ENCODE results near the gene SSC4D.
"Not testable (repeated sequence)": the region's sequence is repeated elsewhere in the genome, so short reads cannot be mapped to it uniquely, and the experiment has no call there.

SSC4D gene

GRCh38 chr7:76390092-76390491 is 19.4 kb downstream of the SSC4D start:
- Histone ChIP-seq H3K9me3 (no peaks in the 10 kb centered on the region), H3K27ac (no peak overlapping the region), H3K36me3 (no peaks in the 10 kb centered on the region), H3K4me1 (peaks cover 0 to 20% (median 10%) of the 10 kb centered on the region in 4 donors), H3K27me3 (no peaks in the 10 kb centered on the region), H3K4me3 (no peak overlapping the region)
- TF ChIP-seq CTCF (IDR thresholded peaks at IDR 0.05), result no peak
- intact Hi-C loops (cut with DNase I; ENCODE audit: low total_unique reads), result no loop called here
- DNase-seq, result no peak

- H3K9me3 ChIP-seq; DNase-seq; H3K27ac ChIP-seq; H3K27me3 ChIP-seq; H3K36me3 ChIP-seq; H3K4me3 ChIP-seq; intact Hi-C loops (cut with DNase I; ENCODE audit: low total_unique reads): not testable (repeated sequence)
- peaks cover 0 to 13% (median 3%) of the 10 kb centered on the region in 4 donors for H3K4me1 ChIP-seq
Observed at GRCh38 chr7:76387789-76388188, 21.7 kb downstream of the SSC4D start.

GRCh38 chr7:76386691-76387260 is 22.7 kb downstream of the SSC4D start:
- H3K4me1 ChIP-seq, result peaks cover 0 to 7% (median 3%) of the 10 kb centered on the region in 4 donors
- no peak overlapping the region for H3K27ac ChIP-seq
- no peak for TF ChIP-seq CTCF (IDR thresholded peaks at IDR 0.05)
- intact Hi-C loops (cut with DNase I; ENCODE audit: low total_unique reads), result no loop called here
- H3K9me3 ChIP-seq, result no peaks in the 10 kb centered on the region
- DNase-seq, result no peak
- no peak overlapping the region for H3K4me3 ChIP-seq
- no peaks in the 10 kb centered on the region for H3K27me3 ChIP-seq
- no peaks in the 10 kb centered on the region for H3K36me3 ChIP-seq

- peaks cover 6 to 27% (median 19%) of the 10 kb centered on the region in 4 donors for H3K4me1 ChIP-seq
- intact Hi-C loops (cut with DNase I; ENCODE audit: low total_unique reads), result no loop called here
- no peak for DNase-seq
- peaks cover 0 to 4% of the 10 kb centered on the region in 2 donors for H3K27me3 ChIP-seq
- TF ChIP-seq CTCF (IDR thresholded peaks at IDR 0.05), result no peak
- H3K27ac ChIP-seq, result no peak overlapping the region
- H3K36me3 ChIP-seq, result no peaks in the 10 kb centered on the region
- no peaks in the 10 kb centered on the region for H3K9me3 ChIP-seq
- no peak overlapping the region for H3K4me3 ChIP-seq
Observed at GRCh38 chr7:76383089-76383944, 26.2 kb downstream of the SSC4D start.

GRCh38 chr7:76381814-76382213 is 27.7 kb downstream of the SSC4D start:
- TF ChIP-seq CTCF (IDR thresholded peaks at IDR 0.05), result no peak
- Histone ChIP-seq H3K36me3 (no peaks in the 10 kb centered on the region), H3K4me3 (no peak overlapping the region), H3K27ac (no peak overlapping the region), H3K4me1 (peaks cover 6 to 41% (median 25%) of the 10 kb centered on the region in 4 donors), H3K9me3 (no peaks in the 10 kb centered on the region), H3K27me3 (peaks cover 0 to 4% of the 10 kb centered on the region in 2 donors)
- intact Hi-C loops (cut with DNase I; ENCODE audit: low total_unique reads), result no loop called here
- DNase-seq, result no peak

- peaks cover 6 to 41% (median 25%) of the 10 kb centered on the region in 4 donors for H3K4me1 ChIP-seq
- peak overlapping the region; percentile 87 to 90 for H3K27ac ChIP-seq
- TF ChIP-seq CTCF (IDR thresholded peaks at IDR 0.05), result no peak
- H3K9me3 ChIP-seq, result no peaks in the 10 kb centered on the region
- H3K36me3 ChIP-seq, result no peaks in the 10 kb centered on the region
- intact Hi-C loops (cut with DNase I; ENCODE audit: low total_unique reads), result no loop called here
- H3K27me3 ChIP-seq, result peaks cover 0 to 4% of the 10 kb centered on the region in 2 donors
- H3K4me3 ChIP-seq, result peak overlapping the region; percentile 39 to 44
- DNase-seq, result peak in 1 of 2 donors; percentile 35
Observed at GRCh38 chr7:76380623-76380966, 28.9 kb downstream of the SSC4D start.
